HepG2 (cell line): ENCODE results near the gene CLDN19. TPM values are rescaled to one million over a fixed set of nuclear protein-coding genes. Genes with fewer than 3 reads are reported as not detected.

Experiments used
- CSRNP1 ChIP-seq: sonication (generic); formaldehyde crosslinking; IDR thresholded peaks from 2 replicates; pipeline ENCODE4 v1.8.1; 2023; ENCODE audit warnings: mild to moderate bottlenecking, missing genetic modification reagents
- ELF3 ChIP-seq: IDR thresholded peaks from 2 replicates; pipeline ENCODE4 v1.6.1; 2016; ENCODE audit warnings: missing genetic modification reagents, missing compliant biosample characterization
- GPN1 ChIP-seq: sonication (generic); formaldehyde crosslinking; IDR thresholded peaks from 2 replicates; pipeline ENCODE4 v1.5.1; 2020; ENCODE audit warnings: missing genetic modification reagents, borderline replicate concordance
- GTF2F1 ChIP-seq: fragments of 150-350 bp; IDR thresholded peaks from 2 replicates; pipeline ENCODE4 v1.6.1; 2014; ENCODE audit warnings: low read length
- KLF16 ChIP-seq, 2 experiments: sonication (generic) in 1 of 2; formaldehyde crosslinking in 1 of 2; IDR thresholded peaks; 2 replicates each; pipeline versions ENCODE4 v1.6.1 to v1.8.0; 2016 to 2023; ENCODE audit warnings: missing genetic modification reagents in 2 of 2, missing compliant biosample characterization in 1 of 2
- KLF9 ChIP-seq: IDR thresholded peaks from 2 replicates; pipeline ENCODE4 v1.6.1; 2016; ENCODE audit warnings: low read depth
- RFX3 ChIP-seq: IDR thresholded peaks from 2 replicates; pipeline ENCODE4 v1.6.1; 2016; ENCODE audit warnings: missing biosample characterization, missing genetic modification reagents
- SNAI1 ChIP-seq: sonication (generic); formaldehyde crosslinking; IDR thresholded peaks from 2 replicates; pipeline ENCODE4 v1.5.0; 2020; ENCODE audit warnings: mild to moderate bottlenecking, missing genetic modification reagents, borderline replicate concordance
- TP53 ChIP-seq: sonication (generic); formaldehyde crosslinking; conservative IDR thresholded peaks from 2 replicates; pipeline ENCODE4 v1.4.0; 2020; ENCODE audit warnings: missing genetic modification reagents
- ZBTB2 ChIP-seq: sonication (generic); formaldehyde crosslinking; IDR thresholded peaks from 2 replicates; pipeline ENCODE4 v1.8.0; 2022; ENCODE audit warnings: low read depth, missing genetic modification reagents
- ZBTB38 ChIP-seq: sonication (generic); formaldehyde crosslinking; IDR thresholded peaks from 2 replicates; pipeline ENCODE4 v1.5.1; 2020; ENCODE audit warnings: mild to moderate bottlenecking, missing genetic modification reagents
- ZFP91 ChIP-seq: sonication (generic); formaldehyde crosslinking; IDR thresholded peaks from 2 replicates; pipeline ENCODE4 v1.9.0; 2022; ENCODE audit warnings: missing genetic modification reagents, mild to moderate bottlenecking, borderline replicate concordance
- ZNF44 ChIP-seq: sonication (generic); formaldehyde crosslinking; IDR thresholded peaks from 2 replicates; pipeline ENCODE4 v1.5.1; 2020; ENCODE audit warnings: mild to moderate bottlenecking, missing genetic modification reagents
- ZNF547 ChIP-seq: sonication (generic); formaldehyde crosslinking; IDR thresholded peaks from 2 replicates; pipeline ENCODE4 v1.5.1; 2020; ENCODE audit warnings: mild to moderate bottlenecking, missing genetic modification reagents
- ZNF607 ChIP-seq: sonication (generic); formaldehyde crosslinking; IDR thresholded peaks from 2 replicates; pipeline ENCODE4 v1.5.1; 2020; ENCODE audit warnings: missing genetic modification reagents, mild to moderate bottlenecking, borderline replicate concordance
- ZNF746 ChIP-seq: sonication (generic); formaldehyde crosslinking; IDR thresholded peaks from 2 replicates; pipeline ENCODE4 v1.8.0; 2022; ENCODE audit warnings: mild to moderate bottlenecking, missing genetic modification reagents
- ZSCAN9 ChIP-seq: IDR thresholded peaks from 2 replicates; pipeline ENCODE4 v1.6.1; 2016; ENCODE audit warnings: borderline replicate concordance
- polyA plus RNA-seq, 8 experiments: library from polyadenylated mRNA; depleted of rRNA in 3 of 8; stranded (reverse) in 7 of 8; unstranded in 1 of 8; fragments of >200 nt; fragmentation: Illumina TruSeq in 4 of 8; extraction: Trizol in 4 of 8; gene quantifications; 2 replicates each; pipeline versions ENCODE4 v1.2.1 to v1.2.3, GENCODE V29; 2011 to 2016; ENCODE audit warnings: low read depth in 4 of 8, missing spikeins in 1 of 8, mixed read lengths in 1 of 8; ENCODE audit not compliant: insufficient read depth in 1 of 8
- total RNA-seq, 5 experiments: library from RNA; depleted of rRNA; stranded (reverse); fragments of >200 nt; fragmentation: Illumina TruSeq; extraction: Trizol; gene quantifications; 2 replicates each; pipeline ENCODE4 v1.2.3, GENCODE V29; 2016; ENCODE audit warnings: low read depth in 1 of 5
- TF ChIP-seq, protein P1 (sequence below), 2 experiments: IDR thresholded peaks; 2 replicates each; pipeline ENCODE4 v1.6.1; 2011 to 2012; ENCODE audit warnings: low read length in 2 of 2, borderline replicate concordance in 1 of 2, low read depth in 1 of 2, mild to moderate bottlenecking in 1 of 2, moderate library complexity in 1 of 2

The CLDN19 gene
- total and polyA plus RNA-seq, 2 of the 13 experiments (the other 11 are each of a cell fraction or from before 2014, with no cell fraction given), result 5.0 to 7.6 TPM

DNA sequence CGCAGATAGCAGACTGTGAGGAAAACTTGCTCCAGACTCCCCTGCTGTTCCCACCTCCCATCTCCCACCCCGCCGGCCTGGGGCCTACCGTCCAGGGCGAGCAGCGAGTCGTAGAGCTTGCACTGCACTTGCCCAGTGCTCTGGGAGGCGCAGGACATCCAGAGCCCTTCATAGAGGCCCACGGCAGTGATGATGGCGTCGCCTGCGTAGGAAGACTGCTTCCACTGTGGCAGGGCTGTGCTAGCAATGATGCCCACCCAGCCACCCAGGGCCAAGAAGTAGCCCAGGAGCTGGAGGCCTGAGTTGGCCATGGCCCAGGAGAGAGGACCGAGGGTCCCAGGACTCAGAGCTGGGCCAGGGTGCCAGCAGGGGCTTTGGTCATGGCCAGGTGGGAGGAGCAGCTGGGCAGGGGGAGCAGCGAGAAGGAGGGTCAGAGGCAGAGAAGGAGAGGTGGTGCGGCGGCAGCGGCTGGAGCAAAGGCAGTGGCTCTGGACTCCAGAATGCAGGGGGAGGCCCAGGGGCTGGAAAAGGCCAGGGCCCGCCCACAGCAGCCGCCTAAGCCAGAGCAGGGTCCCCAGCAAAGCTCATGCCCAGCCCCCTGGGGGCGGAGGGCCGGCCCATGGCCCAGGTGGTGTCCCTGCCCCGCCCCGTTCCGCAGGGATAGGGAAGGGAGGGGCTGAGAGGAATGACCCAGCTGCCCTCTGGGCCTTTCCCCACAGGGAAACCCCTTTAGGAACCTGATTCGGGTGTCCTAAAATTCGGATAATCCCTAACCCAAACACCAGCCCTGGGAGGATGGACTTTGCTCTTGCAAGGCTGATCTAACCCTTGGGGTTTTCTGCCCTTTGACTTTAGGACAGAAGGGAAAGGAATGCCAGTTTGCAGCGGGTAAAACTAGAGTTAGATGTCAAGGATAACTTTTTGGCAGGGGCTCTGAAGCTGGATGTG is at the start of gene CLDN19 (continued):
- TF ChIP-seq GPN1 (CRISPR knock-in tag) (no peak), ZNF746 (CRISPR knock-in tag) (no peak), KLF16 (CRISPR knock-in tag; IDR thresholded peaks at IDR 0.05) (peak in 1 of 2 experiments; percentile 16; a peak in 1 of 4 replicates), ZNF44 (CRISPR knock-in tag) (no peak), ZBTB38 (no peak), RFX3 (CRISPR knock-in tag) (no peak), ZBTB2 (CRISPR knock-in tag) (no peak), KLF9 (CRISPR knock-in tag) (no peak), CSRNP1 (CRISPR knock-in tag) (no peak), ZSCAN9 (no peak), GTF2F1 (no peak), SNAI1 (no peak), TP53 (CRISPR knock-in tag) (no peak), ZFP91 (CRISPR knock-in tag) (peak; percentile 61), ZNF547 (CRISPR knock-in tag) (no peak), ZNF607 (no peak), ELF3 (no peak)
- TF ChIP-seq, protein P1, sequence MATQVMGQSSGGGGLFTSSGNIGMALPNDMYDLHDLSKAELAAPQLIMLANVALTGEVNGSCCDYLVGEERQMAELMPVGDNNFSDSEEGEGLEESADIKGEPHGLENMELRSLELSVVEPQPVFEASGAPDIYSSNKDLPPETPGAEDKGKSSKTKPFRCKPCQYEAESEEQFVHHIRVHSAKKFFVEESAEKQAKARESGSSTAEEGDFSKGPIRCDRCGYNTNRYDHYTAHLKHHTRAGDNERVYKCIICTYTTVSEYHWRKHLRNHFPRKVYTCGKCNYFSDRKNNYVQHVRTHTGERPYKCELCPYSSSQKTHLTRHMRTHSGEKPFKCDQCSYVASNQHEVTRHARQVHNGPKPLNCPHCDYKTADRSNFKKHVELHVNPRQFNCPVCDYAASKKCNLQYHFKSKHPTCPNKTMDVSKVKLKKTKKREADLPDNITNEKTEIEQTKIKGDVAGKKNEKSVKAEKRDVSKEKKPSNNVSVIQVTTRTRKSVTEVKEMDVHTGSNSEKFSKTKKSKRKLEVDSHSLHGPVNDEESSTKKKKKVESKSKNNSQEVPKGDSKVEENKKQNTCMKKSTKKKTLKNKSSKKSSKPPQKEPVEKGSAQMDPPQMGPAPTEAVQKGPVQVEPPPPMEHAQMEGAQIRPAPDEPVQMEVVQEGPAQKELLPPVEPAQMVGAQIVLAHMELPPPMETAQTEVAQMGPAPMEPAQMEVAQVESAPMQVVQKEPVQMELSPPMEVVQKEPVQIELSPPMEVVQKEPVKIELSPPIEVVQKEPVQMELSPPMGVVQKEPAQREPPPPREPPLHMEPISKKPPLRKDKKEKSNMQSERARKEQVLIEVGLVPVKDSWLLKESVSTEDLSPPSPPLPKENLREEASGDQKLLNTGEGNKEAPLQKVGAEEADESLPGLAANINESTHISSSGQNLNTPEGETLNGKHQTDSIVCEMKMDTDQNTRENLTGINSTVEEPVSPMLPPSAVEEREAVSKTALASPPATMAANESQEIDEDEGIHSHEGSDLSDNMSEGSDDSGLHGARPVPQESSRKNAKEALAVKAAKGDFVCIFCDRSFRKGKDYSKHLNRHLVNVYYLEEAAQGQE (IDR thresholded peaks at IDR 0.05; ENCODE audit: borderline replicate concordance in 1 of 2, low read depth in 1 of 2, low read length in 2 of 2), result no peak
